HepG2 (cell line): ENCODE data around the gene FOSL2. TPM values are rescaled to one million over a fixed set of nuclear protein-coding genes. Genes with fewer than 3 reads are reported as not detected.

Source experiments
- AGO1 ChIP-seq: fragments of 200-400 bp; formaldehyde crosslinking; IDR thresholded peaks from 2 replicates; pipeline ENCODE4 v1.6.1; 2017; ENCODE audit warnings: mild to moderate bottlenecking, low read depth, low read length, moderate library complexity; ENCODE audit not compliant: poor library complexity, severe bottlenecking
- ARNT2 ChIP-seq: sonication (generic); formaldehyde crosslinking; IDR thresholded peaks from 2 replicates; pipeline ENCODE4 v1.8.0; 2022; ENCODE audit warnings: mild to moderate bottlenecking, low read depth, missing genetic modification reagents, moderate library complexity
- EHMT2 ChIP-seq: fragments of 200-600 bp; sonication (generic); IDR thresholded peaks from 2 replicates; pipeline ENCODE4 v1.7.0; 2017; ENCODE audit warnings: antibody characterized with exemption, low read depth, low read length, borderline replicate concordance
- FOSL2 ChIP-seq: sonication (generic); formaldehyde crosslinking; IDR thresholded peaks from 2 replicates; pipeline ENCODE4 v1.4.0; 2020; ENCODE audit warnings: missing genetic modification reagents
- RARG ChIP-seq: sonication (generic); formaldehyde crosslinking; IDR thresholded peaks from 2 replicates; pipeline ENCODE4 v1.4.0; 2020; ENCODE audit warnings: low read depth, mild to moderate bottlenecking, missing genetic modification reagents
- TBL1XR1 ChIP-seq: fragments of 150-350 bp; IDR thresholded peaks from 2 replicates; pipeline ENCODE4 v1.6.1; 2014; ENCODE audit warnings: borderline replicate concordance, low read length; ENCODE audit not compliant: partially characterized antibody
- polyA plus RNA-seq, 8 experiments: library from polyadenylated mRNA; depleted of rRNA in 3 of 8; stranded (reverse) in 7 of 8; unstranded in 1 of 8; fragments of >200 nt; fragmentation: Illumina TruSeq in 4 of 8; extraction: Trizol in 4 of 8; gene quantifications; 2 replicates each; pipeline versions ENCODE4 v1.2.1 to v1.2.3, GENCODE V29; 2011 to 2016; ENCODE audit warnings: low read depth in 4 of 8, missing spikeins in 1 of 8, mixed read lengths in 1 of 8; ENCODE audit not compliant: insufficient read depth in 1 of 8
- total RNA-seq, 5 experiments: library from RNA; depleted of rRNA; stranded (reverse); fragments of >200 nt; fragmentation: Illumina TruSeq; extraction: Trizol; gene quantifications; 2 replicates each; pipeline ENCODE4 v1.2.3, GENCODE V29; 2016; ENCODE audit warnings: low read depth in 1 of 5
- TF ChIP-seq, protein P1 (sequence below): IDR thresholded peaks from 2 replicates; pipeline ENCODE4 v1.6.1; 2016; ENCODE audit warnings: low read depth
- TF ChIP-seq, protein P2 (sequence below): sonication (generic); formaldehyde crosslinking; IDR thresholded peaks from 2 replicates; pipeline ENCODE4 v1.5.0; 2020; ENCODE audit warnings: missing genetic modification reagents
- TF ChIP-seq, protein P3 (sequence below): sonication (generic); formaldehyde crosslinking; IDR thresholded peaks from 2 replicates; pipeline ENCODE4 v1.4.0; 2020; ENCODE audit warnings: missing genetic modification reagents
- TF ChIP-seq, protein P4 (sequence below): sonication (generic); formaldehyde crosslinking; conservative IDR thresholded peaks from 2 replicates; pipeline ENCODE4 v1.8.1; 2023; ENCODE audit warnings: missing genetic modification reagents

Gene FOSL2
- total and polyA plus RNA-seq, 2 of the 13 experiments (the other 11 are each of a cell fraction or from before 2014, with no cell fraction given): 3.4 to 18.1 TPM

DNA sequence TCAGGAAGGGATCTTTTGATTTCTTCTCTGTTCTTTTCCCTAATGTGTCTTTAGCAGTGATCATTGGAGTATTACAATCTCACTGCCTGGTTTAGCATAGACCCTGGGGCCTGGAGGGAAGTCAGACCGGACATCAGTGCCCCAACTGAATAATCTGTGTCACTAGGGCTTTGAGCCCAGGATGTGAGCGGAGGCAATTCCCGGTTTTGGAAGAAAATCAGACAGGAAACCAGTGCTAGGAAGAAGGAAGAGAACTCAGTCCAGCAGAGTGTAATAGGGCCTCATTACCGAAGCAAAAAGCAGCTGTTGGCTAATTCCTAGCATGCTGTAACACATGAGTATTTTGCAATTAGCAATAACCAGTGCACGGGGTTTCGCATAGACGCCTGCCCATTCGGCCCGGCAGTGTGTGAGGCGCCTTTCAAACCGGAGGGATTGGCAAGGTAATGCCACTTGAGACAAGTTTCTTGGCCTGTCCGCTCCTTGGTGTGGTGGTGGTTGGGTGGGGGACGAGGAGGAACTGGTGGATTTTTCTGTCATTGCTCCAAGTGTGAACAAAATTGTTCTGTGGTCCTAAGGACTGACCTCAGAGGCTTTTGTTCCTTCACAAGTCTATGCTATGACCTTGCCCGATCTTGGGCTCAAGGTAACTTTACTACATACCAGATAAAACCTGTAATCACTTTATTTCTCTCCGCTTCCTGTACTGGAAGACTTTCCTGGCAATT lies 2.8 kb downstream of the FOSL2 start (continued):
- no peak for TF ChIP-seq ARNT2 (CRISPR knock-in tag)
- no peak for TF ChIP-seq RARG (CRISPR knock-in tag)
- TF ChIP-seq, protein P1, sequence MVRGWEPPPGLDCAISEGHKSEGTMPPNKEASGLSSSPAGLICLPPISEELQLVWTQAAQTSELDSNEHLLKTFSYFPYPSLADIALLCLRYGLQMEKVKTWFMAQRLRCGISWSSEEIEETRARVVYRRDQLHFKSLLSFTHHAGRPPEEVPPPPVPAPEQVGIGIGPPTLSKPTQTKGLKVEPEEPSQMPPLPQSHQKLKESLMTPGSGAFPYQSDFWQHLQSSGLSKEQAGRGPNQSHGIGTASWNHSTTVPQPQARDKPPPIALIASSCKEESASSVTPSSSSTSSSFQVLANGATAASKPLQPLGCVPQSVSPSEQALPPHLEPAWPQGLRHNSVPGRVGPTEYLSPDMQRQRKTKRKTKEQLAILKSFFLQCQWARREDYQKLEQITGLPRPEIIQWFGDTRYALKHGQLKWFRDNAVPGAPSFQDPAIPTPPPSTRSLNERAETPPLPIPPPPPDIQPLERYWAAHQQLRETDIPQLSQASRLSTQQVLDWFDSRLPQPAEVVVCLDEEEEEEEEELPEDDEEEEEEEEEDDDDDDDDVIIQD (CRISPR knock-in tag): no peak
- TF ChIP-seq, protein P2, sequence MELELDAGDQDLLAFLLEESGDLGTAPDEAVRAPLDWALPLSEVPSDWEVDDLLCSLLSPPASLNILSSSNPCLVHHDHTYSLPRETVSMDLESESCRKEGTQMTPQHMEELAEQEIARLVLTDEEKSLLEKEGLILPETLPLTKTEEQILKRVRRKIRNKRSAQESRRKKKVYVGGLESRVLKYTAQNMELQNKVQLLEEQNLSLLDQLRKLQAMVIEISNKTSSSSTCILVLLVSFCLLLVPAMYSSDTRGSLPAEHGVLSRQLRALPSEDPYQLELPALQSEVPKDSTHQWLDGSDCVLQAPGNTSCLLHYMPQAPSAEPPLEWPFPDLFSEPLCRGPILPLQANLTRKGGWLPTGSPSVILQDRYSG (CRISPR knock-in tag): no peak
- TF ChIP-seq TBL1XR1: no peak
- TF ChIP-seq EHMT2: no peak
- TF ChIP-seq AGO1: no peak
- TF ChIP-seq, protein P3, sequence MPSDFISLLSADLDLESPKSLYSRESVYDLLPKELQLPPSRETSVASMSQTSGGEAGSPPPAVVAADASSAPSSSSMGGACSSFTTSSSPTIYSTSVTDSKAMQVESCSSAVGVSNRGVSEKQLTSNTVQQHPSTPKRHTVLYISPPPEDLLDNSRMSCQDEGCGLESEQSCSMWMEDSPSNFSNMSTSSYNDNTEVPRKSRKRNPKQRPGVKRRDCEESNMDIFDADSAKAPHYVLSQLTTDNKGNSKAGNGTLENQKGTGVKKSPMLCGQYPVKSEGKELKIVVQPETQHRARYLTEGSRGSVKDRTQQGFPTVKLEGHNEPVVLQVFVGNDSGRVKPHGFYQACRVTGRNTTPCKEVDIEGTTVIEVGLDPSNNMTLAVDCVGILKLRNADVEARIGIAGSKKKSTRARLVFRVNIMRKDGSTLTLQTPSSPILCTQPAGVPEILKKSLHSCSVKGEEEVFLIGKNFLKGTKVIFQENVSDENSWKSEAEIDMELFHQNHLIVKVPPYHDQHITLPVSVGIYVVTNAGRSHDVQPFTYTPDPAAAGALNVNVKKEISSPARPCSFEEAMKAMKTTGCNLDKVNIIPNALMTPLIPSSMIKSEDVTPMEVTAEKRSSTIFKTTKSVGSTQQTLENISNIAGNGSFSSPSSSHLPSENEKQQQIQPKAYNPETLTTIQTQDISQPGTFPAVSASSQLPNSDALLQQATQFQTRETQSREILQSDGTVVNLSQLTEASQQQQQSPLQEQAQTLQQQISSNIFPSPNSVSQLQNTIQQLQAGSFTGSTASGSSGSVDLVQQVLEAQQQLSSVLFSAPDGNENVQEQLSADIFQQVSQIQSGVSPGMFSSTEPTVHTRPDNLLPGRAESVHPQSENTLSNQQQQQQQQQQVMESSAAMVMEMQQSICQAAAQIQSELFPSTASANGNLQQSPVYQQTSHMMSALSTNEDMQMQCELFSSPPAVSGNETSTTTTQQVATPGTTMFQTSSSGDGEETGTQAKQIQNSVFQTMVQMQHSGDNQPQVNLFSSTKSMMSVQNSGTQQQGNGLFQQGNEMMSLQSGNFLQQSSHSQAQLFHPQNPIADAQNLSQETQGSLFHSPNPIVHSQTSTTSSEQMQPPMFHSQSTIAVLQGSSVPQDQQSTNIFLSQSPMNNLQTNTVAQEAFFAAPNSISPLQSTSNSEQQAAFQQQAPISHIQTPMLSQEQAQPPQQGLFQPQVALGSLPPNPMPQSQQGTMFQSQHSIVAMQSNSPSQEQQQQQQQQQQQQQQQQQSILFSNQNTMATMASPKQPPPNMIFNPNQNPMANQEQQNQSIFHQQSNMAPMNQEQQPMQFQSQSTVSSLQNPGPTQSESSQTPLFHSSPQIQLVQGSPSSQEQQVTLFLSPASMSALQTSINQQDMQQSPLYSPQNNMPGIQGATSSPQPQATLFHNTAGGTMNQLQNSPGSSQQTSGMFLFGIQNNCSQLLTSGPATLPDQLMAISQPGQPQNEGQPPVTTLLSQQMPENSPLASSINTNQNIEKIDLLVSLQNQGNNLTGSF (CRISPR knock-in tag): no peak
- TF ChIP-seq FOSL2 (CRISPR knock-in tag): peak; percentile 26; the same call in 1 of the 2 replicates
- TF ChIP-seq, protein P4, sequence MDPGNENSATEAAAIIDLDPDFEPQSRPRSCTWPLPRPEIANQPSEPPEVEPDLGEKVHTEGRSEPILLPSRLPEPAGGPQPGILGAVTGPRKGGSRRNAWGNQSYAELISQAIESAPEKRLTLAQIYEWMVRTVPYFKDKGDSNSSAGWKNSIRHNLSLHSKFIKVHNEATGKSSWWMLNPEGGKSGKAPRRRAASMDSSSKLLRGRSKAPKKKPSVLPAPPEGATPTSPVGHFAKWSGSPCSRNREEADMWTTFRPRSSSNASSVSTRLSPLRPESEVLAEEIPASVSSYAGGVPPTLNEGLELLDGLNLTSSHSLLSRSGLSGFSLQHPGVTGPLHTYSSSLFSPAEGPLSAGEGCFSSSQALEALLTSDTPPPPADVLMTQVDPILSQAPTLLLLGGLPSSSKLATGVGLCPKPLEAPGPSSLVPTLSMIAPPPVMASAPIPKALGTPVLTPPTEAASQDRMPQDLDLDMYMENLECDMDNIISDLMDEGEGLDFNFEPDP: no peak
